Measurements from ENCODE around the gene MYO9B. TPM values are rescaled to one million over a fixed set of nuclear protein-coding genes. Genes with fewer than 3 reads are reported as not detected.

Gene MYO9B
- polyA plus RNA-seq, 3 donors = 5.9 to 366 (median 7.5) TPM

DNA sequence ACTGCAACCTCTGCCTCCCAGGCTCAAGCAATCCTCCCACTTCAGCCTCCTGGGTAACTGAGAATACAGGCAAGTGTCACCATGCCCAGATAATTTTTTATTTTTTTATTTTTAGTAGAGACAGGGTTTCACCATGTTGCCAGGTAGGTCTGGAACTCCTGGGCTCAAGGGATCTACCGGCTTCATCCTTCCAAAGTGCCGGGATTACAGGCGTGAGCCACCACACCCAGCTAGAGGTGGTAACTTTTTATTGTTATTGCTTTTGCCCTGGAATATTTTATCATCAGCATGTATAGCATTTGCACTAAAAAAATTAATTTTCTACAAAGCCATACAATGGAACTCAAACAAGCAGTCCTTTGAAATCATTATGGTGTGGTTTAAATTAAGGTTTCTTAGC lies 14.4 kb upstream of the MYO9B start:
- Histone ChIP-seq H3K4me1 (ENCODE audit: control insufficient read depth in 1 of 2, insufficient read depth in 2 of 2, low read length in 2 of 2) (peaks cover 12 to 13% of the 10 kb centered on the region in 2 donors), H3K9me3 (replicated peaks in 1 of 2; ENCODE audit: control insufficient read depth in 1 of 2, insufficient read depth in 1 of 2, low read length in 2 of 2) (no peaks in the 10 kb centered on the region), H3K9ac (ENCODE audit: insufficient read depth, low read length, poor library complexity, severe bottlenecking) (no peak overlapping the region), H2AFZ (ENCODE audit: insufficient read depth, low read depth, low read length, poor library complexity, severe bottlenecking) (no peak overlapping the region), H3K4me2 (replicated peaks; ENCODE audit: extremely low read depth, low read length, poor library complexity, severe bottlenecking) (peak overlapping the region; percentile 12), H3K4me3 (replicated peaks in 1 of 3; ENCODE audit: low read depth in 2 of 3, low read length in 3 of 3) (no peak overlapping the region), H4K20me1 (ENCODE audit: insufficient read depth, low read length) (no peaks in the 10 kb centered on the region), H3K27ac (ENCODE audit: low read depth in 1 of 2, low read length in 2 of 2) (peak overlapping the region; percentile 27 to 44), H3K27me3 (ENCODE audit: control insufficient read depth in 2 of 2, insufficient read depth in 2 of 2, low read length in 2 of 2) (no peaks in the 10 kb centered on the region), H3K79me2 (ENCODE audit: insufficient read depth, low read length) (peaks cover 45% of the 10 kb centered on the region), H3K36me3 (replicated peaks in 1 of 2; ENCODE audit: control insufficient read depth in 1 of 2, insufficient read depth in 2 of 2, low read length in 2 of 2) (peaks cover 27 to 64% of the 10 kb centered on the region in 2 donors)
- Mint-ChIP-seq H3K27me3 (ENCODE audit: low read depth in 3 of 3) (no peaks in the 10 kb centered on the region), H3K4me1 (peaks cover 30% of the 10 kb centered on the region), H3K4me3 (no peak overlapping the region), H3K36me3 (peaks cover 53 to 62% of the 10 kb centered on the region in 2 donors), H3K27ac (peak overlapping the region; percentile 43 to 76 (median 62)), H3K9me3 (peaks cover 0 to 2% (median 0%) of the 10 kb centered on the region in 7 donors)
- no CpG with 5 or more reads among the region's 3 CpGs for WGBS (ENCODE audit: insufficient coverage)
- TF ChIP-seq, protein P1, sequence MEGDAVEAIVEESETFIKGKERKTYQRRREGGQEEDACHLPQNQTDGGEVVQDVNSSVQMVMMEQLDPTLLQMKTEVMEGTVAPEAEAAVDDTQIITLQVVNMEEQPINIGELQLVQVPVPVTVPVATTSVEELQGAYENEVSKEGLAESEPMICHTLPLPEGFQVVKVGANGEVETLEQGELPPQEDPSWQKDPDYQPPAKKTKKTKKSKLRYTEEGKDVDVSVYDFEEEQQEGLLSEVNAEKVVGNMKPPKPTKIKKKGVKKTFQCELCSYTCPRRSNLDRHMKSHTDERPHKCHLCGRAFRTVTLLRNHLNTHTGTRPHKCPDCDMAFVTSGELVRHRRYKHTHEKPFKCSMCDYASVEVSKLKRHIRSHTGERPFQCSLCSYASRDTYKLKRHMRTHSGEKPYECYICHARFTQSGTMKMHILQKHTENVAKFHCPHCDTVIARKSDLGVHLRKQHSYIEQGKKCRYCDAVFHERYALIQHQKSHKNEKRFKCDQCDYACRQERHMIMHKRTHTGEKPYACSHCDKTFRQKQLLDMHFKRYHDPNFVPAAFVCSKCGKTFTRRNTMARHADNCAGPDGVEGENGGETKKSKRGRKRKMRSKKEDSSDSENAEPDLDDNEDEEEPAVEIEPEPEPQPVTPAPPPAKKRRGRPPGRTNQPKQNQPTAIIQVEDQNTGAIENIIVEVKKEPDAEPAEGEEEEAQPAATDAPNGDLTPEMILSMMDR (IDR thresholded peaks at IDR 0.05) = no peak
- intact Hi-C loops (cut with micrococcal nuclease) = no loop called here
- DNase-seq = no peak

GRCh38 chr19:17061691-17062090 lies 13.9 kb upstream of the MYO9B start:
- Mint-ChIP-seq H3K9me3 (peaks cover 0 to 2% (median 0%) of the 10 kb centered on the region in 7 donors), H3K4me3 (no peak overlapping the region), H3K27ac (peak overlapping the region in 2 of 7 donors; percentile 3 to 24), H3K36me3 (peaks cover 50 to 57% of the 10 kb centered on the region in 2 donors), H3K4me1 (peaks cover 35% of the 10 kb centered on the region), H3K27me3 (ENCODE audit: low read depth in 3 of 3) (no peaks in the 10 kb centered on the region)
- H3K79me2 ChIP-seq (ENCODE audit: insufficient read depth, low read length) = peaks cover 50% of the 10 kb centered on the region
- WGBS (ENCODE audit: insufficient coverage) = no CpG with 5 or more reads among the region's 7 CpGs
- no peak overlapping the region for H2AFZ ChIP-seq (ENCODE audit: insufficient read depth, low read depth, low read length, poor library complexity, severe bottlenecking)
- intact Hi-C loops (cut with micrococcal nuclease) = no loop called here
- no peaks in the 10 kb centered on the region for H3K9me3 ChIP-seq (replicated peaks in 1 of 2; ENCODE audit: control insufficient read depth in 1 of 2, insufficient read depth in 1 of 2, low read length in 2 of 2)
- no peak for DNase-seq
- H3K27me3 ChIP-seq (ENCODE audit: control insufficient read depth in 2 of 2, insufficient read depth in 2 of 2, low read length in 2 of 2) = no peaks in the 10 kb centered on the region
- H3K4me3 ChIP-seq (replicated peaks in 1 of 3; ENCODE audit: low read depth in 2 of 3, low read length in 3 of 3) = no peak overlapping the region
- H3K27ac ChIP-seq (ENCODE audit: low read depth in 1 of 2, low read length in 2 of 2) = peak overlapping the region in 1 of 2 donors; percentile 44
- H3K36me3 ChIP-seq (replicated peaks in 1 of 2; ENCODE audit: control insufficient read depth in 1 of 2, insufficient read depth in 2 of 2, low read length in 2 of 2) = peaks cover 25 to 61% of the 10 kb centered on the region in 2 donors
- TF ChIP-seq, protein P1 (IDR thresholded peaks at IDR 0.05) = no peak
- no peak overlapping the region for H3K4me2 ChIP-seq (replicated peaks; ENCODE audit: extremely low read depth, low read length, poor library complexity, severe bottlenecking)
- H3K4me1 ChIP-seq (ENCODE audit: control insufficient read depth in 1 of 2, insufficient read depth in 2 of 2, low read length in 2 of 2) = peaks cover 13 to 15% of the 10 kb centered on the region in 2 donors
- H4K20me1 ChIP-seq (ENCODE audit: insufficient read depth, low read length) = no peaks in the 10 kb centered on the region
- no peak overlapping the region for H3K9ac ChIP-seq (ENCODE audit: insufficient read depth, low read length, poor library complexity, severe bottlenecking)

Measured in CD14-positive monocyte (primary cell).